Measurements from ENCODE around the gene SNX20.

SNX20 gene

GRCh38 chr16:50642349-50642748, 38.8 kb downstream of the SNX20 start:
- TF ChIP-seq CTCF (IDR thresholded peaks at IDR 0.05; ENCODE audit: low read depth, low read length, missing control alignments): no peak
- no peak overlapping the region for H3K4me3 ChIP-seq (ENCODE audit: low read depth, low read length)
- DNase-seq (ENCODE audit: low read depth): no peak
- in situ Hi-C loops (cut with HindIII; ENCODE audit: low sequenced_read_pairs): no loop called here

GRCh38 chr16:50641818-50642187, 39.3 kb downstream of the SNX20 start:
- H3K4me3 ChIP-seq (ENCODE audit: low read depth, low read length): no peak overlapping the region
- in situ Hi-C loops (cut with HindIII; ENCODE audit: low sequenced_read_pairs): no loop called here
- TF ChIP-seq CTCF (IDR thresholded peaks at IDR 0.05; ENCODE audit: low read depth, low read length, missing control alignments): no peak
- no peak for DNase-seq (ENCODE audit: low read depth)

- in situ Hi-C loops (cut with HindIII; ENCODE audit: low sequenced_read_pairs): no loop called here
- no peak overlapping the region for H3K4me3 ChIP-seq (ENCODE audit: low read depth, low read length)
- TF ChIP-seq CTCF (IDR thresholded peaks at IDR 0.05; ENCODE audit: low read depth, low read length, missing control alignments): no peak
- no peak for DNase-seq (ENCODE audit: low read depth)
These were observed 39.9 kb downstream of the SNX20 start for GRCh38 chr16:50640919-50641817.

DNA sequence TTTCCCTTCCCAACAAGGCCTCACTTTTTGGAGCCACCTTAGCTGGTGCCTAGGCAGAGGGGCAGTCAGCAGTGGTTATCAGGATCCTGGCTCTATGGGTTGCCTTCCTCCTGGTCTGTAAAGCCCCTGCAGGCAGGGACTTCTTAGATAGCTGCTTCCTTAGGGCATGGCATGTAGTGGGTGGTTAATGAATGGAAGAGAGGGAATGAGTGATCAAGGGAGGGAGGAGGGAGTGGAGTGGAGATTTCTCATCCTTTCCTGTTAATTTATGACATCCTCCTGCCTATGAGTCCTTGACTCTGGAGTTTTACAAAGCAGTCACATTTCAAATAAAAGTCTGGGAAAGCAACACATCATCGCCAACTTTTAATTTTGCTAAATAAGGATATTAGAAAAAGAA, 40.7 kb downstream of the SNX20 start:
- H3K4me3 ChIP-seq (ENCODE audit: low read depth, low read length): no peak overlapping the region
- no peak for TF ChIP-seq CTCF (IDR thresholded peaks at IDR 0.05; ENCODE audit: low read depth, low read length, missing control alignments)
- DNase-seq (ENCODE audit: low read depth): no peak
- in situ Hi-C loops (cut with HindIII; ENCODE audit: low sequenced_read_pairs): no loop called here

DNA sequence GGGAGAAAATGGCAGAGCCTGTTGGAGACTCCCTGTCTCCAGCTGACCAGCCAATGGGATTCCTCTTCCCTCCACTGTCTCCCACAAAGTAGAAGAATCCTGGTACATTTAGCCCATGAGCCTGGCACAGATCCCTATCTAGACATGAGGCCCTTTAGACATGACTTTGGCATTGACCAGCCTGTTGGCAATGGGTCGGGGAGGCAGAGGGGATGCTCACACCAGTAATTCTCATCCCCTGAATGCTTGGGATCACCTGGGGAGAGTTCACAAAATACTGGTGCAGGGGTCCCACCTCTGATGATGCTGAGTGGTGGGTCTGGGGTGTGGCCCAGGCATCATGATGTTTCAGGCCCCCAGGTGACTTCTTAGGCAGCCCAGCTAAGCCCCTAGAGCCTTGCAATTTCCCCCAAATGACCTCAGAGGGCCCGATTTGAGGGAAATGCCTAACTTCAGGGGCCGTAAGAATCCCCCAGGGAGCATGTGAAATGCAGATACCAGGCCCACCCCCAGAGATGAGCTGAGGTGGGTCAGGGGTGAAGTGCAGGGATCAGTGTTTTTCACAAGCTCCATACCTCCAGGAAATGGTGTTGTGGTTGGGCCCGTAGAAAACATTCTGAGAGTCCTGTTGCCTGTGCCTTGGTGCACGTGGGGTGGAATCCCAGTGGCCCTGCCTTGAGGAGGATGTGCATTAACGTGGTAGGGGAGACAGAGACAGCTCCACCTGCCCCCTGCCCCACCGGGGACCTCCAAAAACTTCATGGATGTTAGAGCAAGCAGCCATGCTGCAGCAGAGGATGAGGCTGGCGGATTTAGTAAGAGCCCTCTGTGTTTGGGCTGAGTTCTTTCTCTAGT, 42.1 kb downstream of the SNX20 start:
- no peak overlapping the region for H3K4me3 ChIP-seq (ENCODE audit: low read depth, low read length)
- no peak for DNase-seq (ENCODE audit: low read depth)
- TF ChIP-seq CTCF (IDR thresholded peaks at IDR 0.05; ENCODE audit: low read depth, low read length, missing control alignments): no peak
- in situ Hi-C loops (cut with HindIII; ENCODE audit: low sequenced_read_pairs): no loop called here

GRCh38 chr16:50637716-50638602, 43.2 kb downstream of the SNX20 start:
- in situ Hi-C loops (cut with HindIII; ENCODE audit: low sequenced_read_pairs): no loop called here
- no peak overlapping the region for H3K4me3 ChIP-seq (ENCODE audit: low read depth, low read length)
- no peak for DNase-seq (ENCODE audit: low read depth)
- no peak for TF ChIP-seq CTCF (IDR thresholded peaks at IDR 0.05; ENCODE audit: low read depth, low read length, missing control alignments)

Measured in astrocyte of the cerebellum (primary cell).